Peyer's patch (tissue), 4 donors: Measurements from ENCODE around the gene C5AR2. TPM values are rescaled to one million over a fixed set of nuclear protein-coding genes. Genes with fewer than 3 reads are reported as not detected.
"Not testable (repeated sequence)": the region's sequence is repeated elsewhere in the genome, so short reads cannot be mapped to it uniquely, and the experiment has no call there.

Experiments
- DNase-seq, 3 donors: peaks; one replicate each; pipeline ENCODE4 v3.0.0-alpha.2; 2017 to 2019
- H3K27ac ChIP-seq, 4 donors: fragments of 200-600 bp; sonication (generic); one replicate each; pipeline ENCODE4 v1.5.1; 2016 to 2019
- H3K27me3 ChIP-seq, 2 donors: fragments of 200-600 bp; sonication (generic); one replicate each; pipeline ENCODE4 v1.5.1; 2019
- H3K36me3 ChIP-seq, 3 donors: fragments of 200-600 bp; sonication (generic); one replicate each; pipeline ENCODE4 v1.5.1; 2016 to 2019
- H3K4me1 ChIP-seq, 4 donors: fragments of 200-600 bp; sonication (generic); one replicate each; pipeline ENCODE4 v1.5.1; 2016 to 2019
- H3K4me3 ChIP-seq, 4 donors: fragments of 200-600 bp; sonication (generic); 1 replicate in 3 of 4; 2 replicates in 1 of 4; pipeline ENCODE4 v1.5.1; 2016 to 2019; ENCODE audit warnings: mild to moderate bottlenecking in 1 of 4
- H3K9me3 ChIP-seq, 4 donors: fragments of 200-600 bp; sonication (generic); one replicate each; pipeline ENCODE4 v1.5.1; 2016 to 2019; ENCODE audit warnings: mild to moderate bottlenecking in 1 of 4
- CTCF ChIP-seq, 6 experiments: fragments of 450-650 bp in 4 of 6; fragments of 200-600 bp in 2 of 6; sonication (generic) in 1 of 6; IDR thresholded peaks; one replicate each; pipeline ENCODE4 v1.5.1; 2017 to 2019; ENCODE audit warnings: antibody characterized with exemption in 6 of 6, mild to moderate bottlenecking in 3 of 6, moderate library complexity in 1 of 6
- POLR2A ChIP-seq, 2 donors: fragments of 450-650 bp; IDR thresholded peaks; one replicate each; pipeline ENCODE4 v1.5.1; 2017; ENCODE audit warnings: antibody characterized with exemption in 2 of 2, mild to moderate bottlenecking in 2 of 2, moderate library complexity in 2 of 2
- total RNA-seq, 4 donors: library from RNA; depleted of rRNA; stranded (reverse); fragments of >200 nt; gene quantifications; one replicate each; pipeline ENCODE4 v1.1.0, GENCODE V29; 2016

The C5AR2 gene
- total RNA-seq, 4 donors from 2014 or later, result 0.95 to 1.6 (median 1.4) TPM; not detected in 1

GRCh38 chr19:47357788-47358680, 26.1 kb downstream of the C5AR2 start:
- Histone ChIP-seq H3K27me3 (no peaks in the 10 kb centered on the region), H3K36me3 (peaks cover 0 to 98% (median 0%) of the 10 kb centered on the region in 3 donors), H3K9me3 (no peaks in the 10 kb centered on the region), H3K27ac (no peak overlapping the region), H3K4me1 (no peaks in the 10 kb centered on the region), H3K4me3 (no peak overlapping the region)
- DNase-seq, result no peak
- TF ChIP-seq CTCF (IDR thresholded peaks at IDR 0.05) (no peak), POLR2A (IDR thresholded peaks at IDR 0.05) (no peak)

DNA sequence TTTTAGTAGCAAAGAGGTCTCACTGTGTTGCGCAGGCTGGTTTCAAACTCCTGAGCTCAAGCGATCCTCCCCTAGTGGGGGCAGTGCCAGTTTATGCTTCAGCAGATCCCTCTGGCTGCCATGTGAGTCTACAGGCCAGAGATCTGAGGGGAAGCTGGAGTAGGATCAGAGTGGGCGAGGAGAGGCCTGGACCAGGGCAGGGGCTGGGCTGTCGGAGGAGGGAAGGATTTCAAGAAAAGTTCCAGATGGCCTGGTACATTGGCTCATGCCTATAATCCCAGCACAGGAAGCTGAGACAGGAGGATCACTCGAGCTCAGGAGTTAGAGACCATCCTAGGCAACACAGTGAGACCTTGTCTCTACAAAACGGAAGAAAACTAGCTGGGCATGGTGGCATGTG, 27.0 kb downstream of the C5AR2 start:
- no peaks in the 10 kb centered on the region for H3K27me3 ChIP-seq
- no peak overlapping the region for H3K4me3 ChIP-seq
- no peaks in the 10 kb centered on the region for H3K4me1 ChIP-seq
- H3K9me3 ChIP-seq, result no peaks in the 10 kb centered on the region
- peaks cover 0 to 98% (median 0%) of the 10 kb centered on the region in 3 donors for H3K36me3 ChIP-seq
- TF ChIP-seq CTCF (IDR thresholded peaks at IDR 0.05) (no peak), POLR2A (IDR thresholded peaks at IDR 0.05) (no peak)
- DNase-seq, result no peak
- H3K27ac ChIP-seq, result no peak overlapping the region

DNA sequence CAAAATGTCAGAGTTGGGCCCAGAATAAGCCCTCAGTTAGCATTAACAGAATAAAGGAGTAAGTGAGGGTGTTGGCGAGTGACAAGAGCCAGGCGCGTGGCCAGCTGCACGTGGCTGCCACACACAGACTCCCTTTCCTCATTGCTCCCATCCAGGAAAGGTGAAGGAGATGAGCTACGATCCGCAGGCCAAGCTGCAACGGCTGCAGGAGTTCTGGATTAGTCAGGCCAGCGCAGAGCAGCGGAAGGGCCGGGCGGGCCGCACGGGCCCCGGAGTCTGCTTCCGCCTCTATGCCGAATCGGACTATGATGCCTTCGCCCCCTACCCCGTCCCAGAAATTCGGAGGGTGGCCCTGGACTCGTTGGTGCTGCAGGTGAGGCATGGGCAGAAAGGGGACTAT, 30.3 kb downstream of the C5AR2 start:
- H3K9me3 ChIP-seq, result no peaks in the 10 kb centered on the region
- H3K27ac ChIP-seq, result no peak overlapping the region
- no peaks in the 10 kb centered on the region for H3K27me3 ChIP-seq
- TF ChIP-seq POLR2A (IDR thresholded peaks at IDR 0.05) (no peak), CTCF (IDR thresholded peaks at IDR 0.05) (no peak)
- H3K36me3 ChIP-seq, result peaks cover 0 to 96% (median 0%) of the 10 kb centered on the region in 3 donors
- no peak for DNase-seq
- no peak overlapping the region for H3K4me3 ChIP-seq
- no peaks in the 10 kb centered on the region for H3K4me1 ChIP-seq

GRCh38 chr19:47363758-47364531, 32.0 kb downstream of the C5AR2 start:
- H3K27me3 ChIP-seq, result no peaks in the 10 kb centered on the region
- no peak overlapping the region for H3K4me3 ChIP-seq
- no peaks in the 10 kb centered on the region for H3K9me3 ChIP-seq
- H3K4me1 ChIP-seq, result no peaks in the 10 kb centered on the region
- DNase-seq, result no peak
- TF ChIP-seq POLR2A (IDR thresholded peaks at IDR 0.05), result no peak
- no peak for TF ChIP-seq CTCF (IDR thresholded peaks at IDR 0.05)
- H3K36me3 ChIP-seq, result peaks cover 0 to 89% (median 0%) of the 10 kb centered on the region in 3 donors
- no peak overlapping the region for H3K27ac ChIP-seq

DNA sequence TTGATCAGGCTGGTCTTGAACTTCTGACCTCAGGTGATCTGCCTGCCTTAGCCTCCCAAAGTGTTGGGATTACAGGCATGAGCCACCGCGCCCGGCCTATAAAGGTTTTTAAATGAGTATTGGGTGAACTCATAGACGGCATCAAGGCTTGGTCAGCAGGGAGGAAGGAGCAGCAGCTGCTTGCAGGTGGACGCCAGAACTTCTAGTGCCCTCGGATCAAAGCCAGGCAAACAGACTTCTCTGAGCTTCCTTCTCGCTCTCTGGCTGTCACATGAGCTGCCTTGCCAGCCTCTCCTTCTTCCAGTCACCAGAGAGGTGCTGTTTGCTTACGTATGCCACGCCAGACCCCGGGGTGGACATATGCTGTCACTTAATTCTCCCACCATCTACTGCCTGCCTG, 33.5 kb downstream of the C5AR2 start:
- not testable (repeated sequence) for DNase-seq, H3K9me3 ChIP-seq, H3K27ac ChIP-seq, H3K4me3 ChIP-seq, H3K27me3 ChIP-seq, H3K4me1 ChIP-seq
- H3K36me3 ChIP-seq, result peaks cover 0 to 89% (median 0%) of the 10 kb centered on the region in 3 donors
